IMR-90 (cell line): Measurements from ENCODE around the gene TCF7L2. TPM values are rescaled to one million over a fixed set of nuclear protein-coding genes. Genes with fewer than 3 reads are reported as not detected.

Source experiments
- ATAC-seq: fragments of 200-7000 bp; cut with Tn5 transposase; 2 replicates; pipeline ENCODE4 v1.9.1; 2020; ENCODE audit warnings: low read depth, mild to moderate bottlenecking, moderate library complexity
- BruUV-seq: library from RNA; stranded (reverse); fragments of 400-500 nt; replicated peaks from 2 replicates; lab custom pipeline; 2021; lab: Mats Ljungman, UMichigan
- CTCF ChIA-PET: fragments of 300-600 bp; formaldehyde crosslinking; extraction: SDS; loops from one replicate; lab custom pipeline; 2021; ENCODE audit warnings: antibody characterized with exemption; lab: Yijun Ruan, JAX
- POLR2A ChIA-PET: fragments of 300-600 bp; sonication (Branson Sonifier 250); formaldehyde crosslinking; loops from one replicate; lab custom pipeline; 2022; ENCODE audit warnings: antibody characterized with exemption; ENCODE audit not compliant: unreplicated experiment; lab: Charles Lee
- DNase-seq: peaks from one replicate; pipeline ENCODE4 v3.0.0; 2013
- H2AFZ ChIP-seq: replicated peaks from 2 replicates; pipeline ENCODE3; 2013; ENCODE audit warnings: low read length, mild to moderate bottlenecking; ENCODE audit not compliant: poor library complexity
- H2AK5ac ChIP-seq: 2 replicates; pipeline ENCODE4 v1.6.1; 2013; ENCODE audit warnings: low read depth, low read length, inconsistent platforms
- H2AK9ac ChIP-seq: replicated peaks from 2 replicates; pipeline ENCODE3; 2013; ENCODE audit warnings: mild to moderate bottlenecking, low read depth, low read length, moderate library complexity; ENCODE audit not compliant: poor library complexity
- H2BK120ac ChIP-seq: 2 replicates; pipeline ENCODE4 v1.6.1; 2013; ENCODE audit warnings: low read depth, low read length, inconsistent platforms
- H2BK15ac ChIP-seq: 3 replicates; pipeline ENCODE4 v1.6.1; 2013; ENCODE audit warnings: low read depth, low read length, inconsistent platforms
- H2BK20ac ChIP-seq: 2 replicates; pipeline ENCODE4 v1.6.1; 2013; ENCODE audit warnings: low read depth, mild to moderate bottlenecking, inconsistent platforms, low read length, moderate library complexity
- H2BK5ac ChIP-seq: 2 replicates; pipeline ENCODE4 v1.6.1; 2013; ENCODE audit warnings: mild to moderate bottlenecking, low read depth, low read length, inconsistent platforms; ENCODE audit not compliant: poor library complexity, severe bottlenecking
- H3K14ac ChIP-seq: replicated peaks from 2 replicates; pipeline ENCODE4 v1.6.1; 2013; ENCODE audit warnings: low read depth, low read length, inconsistent platforms
- H3K18ac ChIP-seq: 2 replicates; pipeline ENCODE4 v1.6.1; 2013; ENCODE audit warnings: low read depth, low read length, control low read depth
- H3K23ac ChIP-seq: 2 replicates; pipeline ENCODE4 v1.6.1; 2013; ENCODE audit warnings: low read depth, low read length, inconsistent platforms
- H3K27ac ChIP-seq: 2 replicates; pipeline ENCODE4 v1.5.1; 2013; ENCODE audit warnings: mild to moderate bottlenecking, control low read depth, low read length; ENCODE audit not compliant: insufficient read depth
- H3K27me3 ChIP-seq: 2 replicates; pipeline ENCODE4 v1.6.1; 2013; ENCODE audit warnings: low read length; ENCODE audit not compliant: control insufficient read depth, insufficient read depth
- H3K36me3 ChIP-seq: 2 replicates; pipeline ENCODE4 v1.6.1; 2013; ENCODE audit warnings: low read length, mixed read lengths; ENCODE audit not compliant: control insufficient read depth, insufficient read depth
- H3K4ac ChIP-seq: 2 replicates; pipeline ENCODE4 v1.6.1; 2013; ENCODE audit warnings: low read depth, low read length, inconsistent platforms
- H3K4me1 ChIP-seq: 2 replicates; pipeline ENCODE4 v1.6.1; 2013; ENCODE audit warnings: low read length, mixed read lengths; ENCODE audit not compliant: control insufficient read depth, insufficient read depth
- H3K4me2 ChIP-seq: 2 replicates; pipeline ENCODE4 v1.6.1; 2013; ENCODE audit warnings: low read depth, mild to moderate bottlenecking, control low read depth, low read length, moderate library complexity
- H3K4me3 ChIP-seq: 2 replicates; pipeline ENCODE4 v1.5.1; 2013; ENCODE audit warnings: low read depth, mild to moderate bottlenecking, control low read depth, low read length, moderate library complexity; ENCODE audit not compliant: insufficient read depth
- H3K56ac ChIP-seq: 2 replicates; pipeline ENCODE4 v1.6.1; 2013; ENCODE audit warnings: low read length, inconsistent platforms; ENCODE audit not compliant: insufficient read depth; ENCODE audit errors: extremely low read depth
- H3K79me1 ChIP-seq, 2 experiments: 2 replicates each; pipeline ENCODE4 v1.6.1; 2013; ENCODE audit warnings: low read length in 2 of 2, inconsistent platforms in 1 of 2, low read depth in 1 of 2
- H3K9ac ChIP-seq: 2 replicates; pipeline ENCODE4 v1.6.1; 2013; ENCODE audit warnings: low read depth, low read length, control low read depth
- H3K9me1 ChIP-seq: 2 replicates; pipeline ENCODE4 v1.6.1; 2013; ENCODE audit warnings: low read length, inconsistent platforms; ENCODE audit not compliant: insufficient read depth
- H3K9me3 ChIP-seq: 2 replicates; pipeline ENCODE4 v1.6.1; 2013; ENCODE audit warnings: low read length; ENCODE audit not compliant: control insufficient read depth, insufficient read depth
- H4K20me1 ChIP-seq: 2 replicates; pipeline ENCODE4 v1.6.1; 2013; ENCODE audit warnings: low read length, inconsistent platforms; ENCODE audit not compliant: insufficient read depth
- H4K5ac ChIP-seq: 2 replicates; pipeline ENCODE4 v1.6.1; 2013; ENCODE audit warnings: mild to moderate bottlenecking, low read depth, low read length, control low read depth
- H4K8ac ChIP-seq, 2 experiments: 2 replicates each; pipeline ENCODE4 v1.6.1; 2013; ENCODE audit warnings: low read depth in 2 of 2, low read length in 2 of 2, control low read depth in 1 of 2, inconsistent platforms in 1 of 2
- H4K91ac ChIP-seq: 2 replicates; pipeline ENCODE4 v1.6.1; 2013; ENCODE audit warnings: low read depth, low read length, inconsistent platforms; ENCODE audit not compliant: insufficient read depth
- BHLHE40 ChIP-seq: fragments of 150-350 bp; IDR thresholded peaks from 2 replicates; pipeline ENCODE4 v1.6.1; 2016; ENCODE audit warnings: mild to moderate bottlenecking, low read depth, low read length
- MAFK ChIP-seq: IDR thresholded peaks from 2 replicates; pipeline ENCODE4 v1.6.1; 2012; ENCODE audit warnings: low read depth, low read length, improper control_type of control experiment
- POLR2A ChIP-seq: IDR thresholded peaks from 2 replicates; pipeline ENCODE4 v1.6.1; 2012; ENCODE audit warnings: mild to moderate bottlenecking, low read depth, low read length
- WGBS, 2 experiments: methylation state at CpG; one replicate each; pipeline versions ENCODE4 v1.1.5 to v1.1.7; 2013; ENCODE audit warnings: missing lambda C conversion rate in 2 of 2; ENCODE audit not compliant: insufficient read length in 1 of 2; ENCODE audit errors: extremely low coverage in 2 of 2; 5-methylcytosine and 5-hydroxymethylcytosine counted together
- dilution Hi-C: fragments of 300-500 bp; cut with HindIII; formaldehyde crosslinking; loops from one replicate; pipeline ENCODE4 v1.14.3; 2018; ENCODE audit warnings: low sequenced_read_pairs; ENCODE audit not compliant: unreplicated experiment
- in situ Hi-C: fragments of 300-500 bp; cut with MboI; formaldehyde crosslinking; loops from 3 replicates; pipeline ENCODE4 v1.14.3; 2019; ENCODE audit warnings: low sequenced_read_pairs, inconsistent platforms, mixed read lengths
- intact Hi-C: fragments of 100-400 bp; cut with micrococcal nuclease; formaldehyde crosslinking; loops from 2 replicates; pipeline ENCODE4 v1.10.0; 2022
- polyA plus RNA-seq, 3 experiments: library from polyadenylated mRNA; depleted of rRNA; stranded (reverse); fragments of >200 nt; gene quantifications; 2 replicates each; pipeline ENCODE4 v1.2.3, GENCODE V29; 2012; ENCODE audit warnings: low replicate concordance in 1 of 3
- total RNA-seq: library from RNA; depleted of rRNA; stranded (reverse); fragments of >200 nt; gene quantifications from 2 replicates; pipeline ENCODE4 v1.2.3, GENCODE V29; 2012

The TCF7L2 gene
- total and polyA plus RNA-seq, 2 of the 4 experiments (the other 2 are of a cell fraction): 1.3 to 12.2 TPM

GRCh38 chr10:113111260-113111659, 161.2 kb downstream of the TCF7L2 start:
- H3K18ac ChIP-seq: no peak overlapping the region
- H4K8ac ChIP-seq: no peak overlapping the region
- H3K14ac ChIP-seq: no peak overlapping the region
- no peak overlapping the region for H3K4ac ChIP-seq
- H3K9me3 ChIP-seq: no peaks in the 10 kb centered on the region
- H2BK15ac ChIP-seq: no peak overlapping the region
- ChIA-PET POLR2A (no interaction called here), CTCF (no interaction called here)
- H4K20me1 ChIP-seq: peaks cover 6% of the 10 kb centered on the region; the same call in 1 of the 2 replicates
- no peak overlapping the region for H3K9ac ChIP-seq
- H3K56ac ChIP-seq: no peak overlapping the region
- no peak overlapping the region for H4K5ac ChIP-seq
- WGBS, 2 experiments: 100% methylated on average over 2 of the region's 3 CpGs; no CpG with 5 or more reads in 1 of the 2 experiments
- H3K27me3 ChIP-seq: no peaks in the 10 kb centered on the region
- H2BK120ac ChIP-seq: no peak overlapping the region
- H2AFZ ChIP-seq: no peak overlapping the region
- no TSS peak for BruUV-seq
- peaks cover 14 to 17% of the 10 kb centered on the region in 2 experiments for H3K79me1 ChIP-seq
- TF ChIP-seq MAFK (no peak), BHLHE40 (no peak), POLR2A (no peak)
- H3K4me1 ChIP-seq: peaks cover 7% of the 10 kb centered on the region
- no peaks in the 10 kb centered on the region for H3K9me1 ChIP-seq
- no peak overlapping the region for H2BK5ac ChIP-seq
- H2BK20ac ChIP-seq: no peak overlapping the region
- H3K4me3 ChIP-seq: no peak overlapping the region
- DNase-seq (no peak), ATAC-seq (no peak)
- intact Hi-C loops (no loop called here), in situ Hi-C loops (no loop called here), dilution Hi-C loops (no loop called here)
- no peak overlapping the region for H3K27ac ChIP-seq
- no peak overlapping the region for H2AK9ac ChIP-seq
- no peak overlapping the region for H2AK5ac ChIP-seq
- peaks cover 2% of the 10 kb centered on the region; the same call in 1 of the 2 replicates for H3K36me3 ChIP-seq
- no peak overlapping the region for H3K23ac ChIP-seq
- no peak overlapping the region for H3K4me2 ChIP-seq
- H4K91ac ChIP-seq: no peak overlapping the region
